ENCODE results near the gene ERO1B.

The ERO1B gene

DNA sequence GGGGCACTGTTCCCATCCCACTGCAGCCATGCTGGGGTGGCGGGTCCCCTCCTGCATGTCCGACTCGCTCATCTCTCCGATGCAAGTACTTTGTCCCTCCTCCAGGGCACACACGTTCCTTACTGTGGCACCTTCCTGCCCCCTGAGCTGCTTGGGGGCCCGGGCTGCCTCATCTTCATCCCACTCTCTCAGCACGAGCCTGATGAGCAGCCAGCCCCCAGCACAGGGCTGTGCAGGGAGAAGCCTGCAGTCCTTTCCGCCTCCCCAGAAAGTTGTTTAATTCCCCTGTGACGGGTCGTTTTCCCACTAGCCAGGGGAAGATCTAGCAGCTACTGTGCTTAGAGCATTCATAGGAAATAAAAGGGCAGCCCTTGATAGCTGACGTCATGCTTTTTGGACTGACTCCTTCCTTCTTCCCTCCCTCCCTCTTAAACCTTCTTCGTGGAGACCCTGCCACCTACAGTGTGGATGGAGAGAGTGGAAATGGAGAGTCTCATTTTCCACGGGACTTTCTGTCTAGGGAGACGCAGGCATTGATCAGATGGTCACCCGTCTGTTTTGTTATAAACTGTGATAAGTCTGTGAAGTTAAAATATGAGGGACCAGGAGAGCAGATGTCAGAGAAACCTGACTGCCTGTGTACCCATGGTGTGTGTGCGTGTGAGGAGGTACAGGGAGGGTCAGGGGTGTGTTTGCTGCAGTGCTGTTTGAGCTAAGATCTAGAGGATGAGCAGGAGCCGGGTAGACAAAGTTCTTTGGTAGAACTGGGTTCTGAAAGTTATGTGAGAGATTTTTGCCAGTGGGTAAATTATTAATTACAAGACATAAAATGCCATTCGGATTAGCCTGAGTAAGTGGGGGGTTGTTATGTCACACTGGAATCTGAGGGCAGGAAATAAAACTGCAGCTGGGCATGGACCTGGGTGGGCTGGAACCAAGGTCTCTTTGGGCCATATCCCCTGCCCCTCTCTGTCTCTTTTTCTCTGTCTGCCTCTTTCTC lies 105.1 kb downstream of the ERO1B start:
- DNase-seq: no peak

DNA sequence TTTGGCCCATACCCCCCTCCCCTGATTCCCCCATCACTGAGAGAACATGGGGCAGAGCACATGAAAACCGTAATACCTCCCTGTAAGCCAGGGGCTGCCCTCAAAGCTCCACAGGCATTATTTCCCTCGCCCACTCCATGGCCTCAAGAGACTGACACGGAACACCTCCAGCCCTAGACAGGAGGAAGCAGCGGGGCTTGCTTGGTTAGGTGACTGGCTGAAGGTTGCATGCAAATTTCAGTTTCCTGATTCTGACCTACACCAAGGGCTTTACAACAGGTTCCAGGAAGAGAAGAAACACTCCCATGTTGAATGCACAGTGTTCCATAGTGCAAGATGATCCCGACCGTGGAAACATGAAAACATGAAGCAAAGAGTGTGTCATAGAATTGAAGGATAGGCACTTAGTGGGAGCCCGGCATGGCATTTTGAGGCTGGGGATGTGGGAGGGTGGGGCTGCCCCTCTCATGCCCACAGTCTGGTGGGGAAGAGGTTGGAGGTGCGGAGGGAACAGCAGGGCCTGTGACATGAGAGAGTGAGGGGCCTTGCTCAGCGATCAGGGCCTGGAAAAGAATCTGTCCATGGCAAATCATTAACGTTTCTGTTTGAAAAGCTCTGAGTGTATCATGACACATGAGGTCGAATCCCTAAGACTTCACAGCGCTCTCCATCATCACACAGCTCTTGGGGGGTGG lies 106.0 kb downstream of the ERO1B start:
- DNase-seq: no peak

DNA sequence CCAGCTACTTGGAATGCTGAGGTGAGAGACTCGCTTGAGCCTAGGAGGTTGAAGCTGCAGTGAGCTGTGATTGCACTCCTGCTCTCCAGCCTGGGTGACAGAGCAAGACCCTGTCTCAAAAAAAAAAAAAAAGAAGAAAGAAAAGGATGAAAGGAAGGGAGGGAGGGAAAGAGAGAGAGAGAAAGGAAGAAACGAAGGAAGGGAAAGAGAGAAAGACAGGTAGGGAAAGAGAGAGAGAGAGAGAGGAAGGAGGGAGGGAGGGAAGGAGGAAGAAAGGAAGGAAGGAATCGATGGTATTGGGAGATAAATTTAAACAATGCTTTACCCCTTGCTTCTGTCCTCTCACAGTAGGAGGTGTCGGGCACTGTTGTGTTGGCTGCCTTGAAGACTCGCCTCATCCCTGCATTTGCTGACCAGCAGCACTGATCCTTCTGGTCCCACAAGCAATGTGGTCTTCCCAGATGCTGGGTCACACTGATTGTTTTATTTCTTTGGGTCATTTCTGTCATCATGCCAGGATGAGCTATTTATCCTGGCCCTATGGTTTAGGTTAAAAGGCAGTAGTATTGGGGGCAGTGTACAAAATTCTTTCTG lies 108.5 kb downstream of the ERO1B start:
- DNase-seq: no peak

DNA sequence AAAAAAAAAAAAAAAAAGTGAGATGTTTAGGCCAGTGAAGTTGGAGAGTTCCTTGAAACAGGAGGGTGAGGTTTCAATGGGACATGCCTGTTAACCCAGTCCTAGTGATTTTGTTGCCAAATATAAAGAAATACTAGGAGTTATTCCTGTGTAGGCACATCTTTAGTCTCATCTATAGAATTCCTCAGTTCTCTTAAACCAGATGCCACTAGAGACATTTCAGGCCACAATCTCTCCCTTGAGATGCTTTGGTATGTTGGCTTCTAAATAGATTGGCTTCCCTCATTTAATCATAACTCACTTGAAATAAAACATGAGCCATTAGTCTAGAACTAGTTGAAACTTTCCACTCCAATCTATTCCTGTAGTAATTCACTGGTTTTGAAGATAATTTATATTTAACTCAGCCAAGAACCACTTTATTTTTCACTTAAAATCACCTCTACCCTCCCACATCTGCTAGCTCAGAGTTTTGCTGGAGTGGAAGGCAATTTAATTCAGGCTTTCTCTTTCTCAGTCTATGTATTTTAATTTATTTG lies 109.6 kb downstream of the ERO1B start:
- DNase-seq: no peak

- no peak for DNase-seq
Measured at GRCh38 chr1:236168716-236169429, 112.9 kb downstream of the ERO1B start.

- no peak for DNase-seq
Measured at GRCh38 chr1:236167578-236167977, 114.2 kb downstream of the ERO1B start.

DNA sequence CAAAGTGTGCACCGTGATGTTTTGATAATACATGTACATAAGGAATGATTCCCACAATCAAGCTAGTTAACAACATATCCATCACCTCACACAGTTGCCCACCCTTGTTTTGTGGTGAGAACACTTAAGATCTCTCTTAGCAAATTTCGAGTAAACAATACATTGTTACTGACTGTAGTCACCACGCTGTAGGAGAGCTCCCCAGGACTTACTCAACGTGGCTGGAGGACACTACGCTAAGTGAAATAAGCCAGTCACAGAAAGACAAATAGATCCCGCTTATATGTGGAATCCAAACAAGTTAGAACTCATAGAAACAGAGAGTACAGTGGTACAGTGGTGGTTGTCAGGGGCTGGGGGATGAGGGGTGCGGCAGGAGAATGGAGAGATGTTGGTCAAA lies 114.6 kb downstream of the ERO1B start:
- no peak for DNase-seq

GRCh38 chr1:236166041-236166440 lies 115.7 kb downstream of the ERO1B start:
- DNase-seq: no peak
